SW480 (cell line): ENCODE data around the gene KCNK1.

ENCODE experiments used
- DNase-seq: peaks from one replicate; pipeline ENCODE4 v3.0.0-alpha.2; 2016; ENCODE audit warnings: low spot score

KCNK1 gene

GRCh38 chr1:233613252-233614172, at the start of gene KCNK1:
Gene KCNK1, plus strand, starts transcription at chr1:233614106. Its CDS starts 66 bp downstream, at chr1:233614172.
- DNase-seq, result peak; percentile 65

DNA sequence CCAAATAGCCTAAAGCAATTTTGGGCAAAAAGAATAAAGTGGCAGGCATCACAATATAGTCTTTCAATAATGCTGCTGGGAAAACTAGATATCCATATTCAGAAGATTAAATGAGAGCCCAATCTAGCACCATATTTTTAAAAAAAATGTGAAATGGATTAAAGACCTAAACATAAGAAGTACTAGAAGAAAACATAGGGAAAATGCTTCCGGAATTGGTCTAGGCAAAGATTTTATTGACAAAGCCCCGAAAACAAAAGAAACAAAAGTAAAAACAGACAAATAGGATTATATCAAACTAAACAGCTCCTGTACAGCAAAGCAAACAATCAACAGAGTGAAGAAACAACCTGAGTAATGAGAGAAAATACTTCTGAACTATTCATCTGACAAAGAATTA, 48.6 kb upstream of the KCNK1 start:
- DNase-seq, result no peak

DNA sequence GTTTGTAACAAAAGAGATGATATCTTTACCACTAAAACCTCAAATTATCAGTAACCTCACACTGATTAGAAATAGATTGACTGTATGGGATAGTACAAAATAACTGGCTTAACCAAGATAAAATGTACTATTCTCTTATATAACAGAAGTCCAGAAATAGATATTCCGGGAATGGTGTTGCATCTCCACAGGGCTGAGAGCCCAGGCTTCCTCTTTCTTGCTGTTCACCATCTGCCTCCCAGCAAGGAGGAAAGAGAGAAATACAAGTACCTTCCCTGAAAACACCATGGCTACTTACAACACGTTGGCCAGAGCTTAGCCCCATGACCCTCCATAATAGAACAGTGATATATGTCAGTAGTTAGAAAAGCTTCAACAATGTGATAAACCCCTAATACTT, 47.0 kb upstream of the KCNK1 start:
- no peak for DNase-seq

- DNase-seq, result no peak
These were observed 44.3 kb upstream of the KCNK1 start for GRCh38 chr1:233569636-233570035.

- no peak for DNase-seq
These were observed 43.7 kb upstream of the KCNK1 start for GRCh38 chr1:233570216-233570615.

GRCh38 chr1:233570706-233571105, 43.2 kb upstream of the KCNK1 start:
- DNase-seq, result no peak

DNA sequence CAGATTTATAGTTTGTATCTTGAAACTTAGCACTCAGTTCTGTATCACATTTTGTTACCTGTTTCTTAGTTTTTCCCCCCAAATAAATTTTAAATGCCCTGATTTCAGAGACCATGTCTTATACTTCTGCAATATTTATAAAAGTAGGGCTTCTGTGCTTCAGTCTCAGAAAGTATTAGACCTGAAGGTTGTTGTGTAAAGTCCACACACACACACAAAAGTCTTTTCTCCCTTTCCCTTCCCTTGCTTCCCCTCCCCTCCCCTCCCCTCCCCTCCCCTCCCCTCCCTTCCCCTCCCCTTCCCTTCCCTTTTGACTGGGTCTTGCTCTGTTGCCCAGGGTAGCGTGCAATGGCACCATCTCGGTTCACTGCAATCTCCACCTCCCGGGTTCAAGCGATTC, 41.0 kb upstream of the KCNK1 start:
- DNase-seq, result no peak

GRCh38 chr1:233575450-233575849, 38.5 kb upstream of the KCNK1 start:
- DNase-seq, result no peak

GRCh38 chr1:233582439-233582838, 31.5 kb upstream of the KCNK1 start:
- DNase-seq, result no peak

GRCh38 chr1:233584376-233584775, 29.5 kb upstream of the KCNK1 start:
- DNase-seq, result no peak

DNA sequence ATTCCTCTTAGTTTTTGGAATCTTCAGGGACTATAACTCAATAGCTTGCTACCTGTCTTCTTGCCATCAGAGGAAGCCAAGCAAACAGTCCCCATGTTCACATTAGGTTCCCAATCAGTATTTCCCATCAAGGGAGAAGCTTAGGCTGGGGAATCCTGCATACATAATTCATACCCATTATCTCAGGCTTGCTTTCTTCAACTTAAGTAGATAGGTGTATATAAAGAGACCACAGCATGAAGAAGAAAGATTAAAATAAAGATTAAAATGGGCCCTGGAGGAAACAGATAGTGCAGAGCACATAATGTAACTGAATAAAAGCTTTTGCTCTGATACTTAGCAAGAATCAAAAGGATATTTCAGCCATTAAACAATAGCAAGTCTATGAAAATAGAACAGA, 29.0 kb upstream of the KCNK1 start:
- DNase-seq, result no peak

- DNase-seq, result no peak
These were observed 27.6 kb upstream of the KCNK1 start for GRCh38 chr1:233586301-233586700.

GRCh38 chr1:233587196-233587595, 26.7 kb upstream of the KCNK1 start:
- no peak for DNase-seq

DNA sequence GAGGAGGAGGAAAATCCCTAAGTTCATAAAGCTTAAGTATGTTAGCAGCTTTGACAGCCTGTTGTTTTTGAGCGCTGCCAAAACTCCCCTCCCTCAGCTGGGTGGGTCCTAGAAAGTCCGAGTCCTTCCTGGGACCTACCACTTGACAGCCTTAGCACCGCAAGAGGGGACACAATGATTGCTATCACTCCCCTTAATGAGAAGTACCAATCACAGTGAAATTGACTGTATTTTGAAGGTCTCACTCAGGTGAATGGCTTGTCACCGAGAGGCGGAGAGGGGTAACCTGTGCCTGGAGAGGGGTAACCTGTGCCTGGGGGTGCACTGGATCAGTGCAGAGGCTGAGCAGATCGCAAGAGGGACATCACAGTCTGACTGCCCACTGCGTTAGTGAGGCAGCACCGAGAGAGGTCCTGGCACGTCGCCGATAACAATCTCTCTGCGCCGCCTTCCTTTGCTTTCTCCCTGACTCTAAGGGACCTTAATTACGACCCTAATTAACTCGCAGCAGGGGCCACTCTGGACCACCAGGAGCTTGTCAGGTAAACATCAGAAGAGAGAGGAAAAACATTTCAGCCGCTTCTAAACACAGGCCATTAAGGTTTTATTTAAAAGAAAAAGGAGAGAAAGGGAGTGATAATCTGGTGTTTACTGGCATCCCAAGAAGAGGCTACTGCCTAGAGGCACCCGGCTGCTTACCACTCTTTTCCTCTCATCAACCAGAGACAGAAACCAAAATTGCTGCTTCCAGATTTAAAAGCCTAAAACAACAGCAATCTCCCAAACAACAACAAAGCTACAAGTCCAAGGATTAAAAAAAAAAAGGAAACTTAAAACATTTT, 25.7 kb upstream of the KCNK1 start:
- no peak for DNase-seq

- DNase-seq, result no peak
These were observed 16.4 kb upstream of the KCNK1 start for GRCh38 chr1:233597489-233597901.

- no peak for DNase-seq
These were observed 14.9 kb upstream of the KCNK1 start for GRCh38 chr1:233598891-233599541.

DNA sequence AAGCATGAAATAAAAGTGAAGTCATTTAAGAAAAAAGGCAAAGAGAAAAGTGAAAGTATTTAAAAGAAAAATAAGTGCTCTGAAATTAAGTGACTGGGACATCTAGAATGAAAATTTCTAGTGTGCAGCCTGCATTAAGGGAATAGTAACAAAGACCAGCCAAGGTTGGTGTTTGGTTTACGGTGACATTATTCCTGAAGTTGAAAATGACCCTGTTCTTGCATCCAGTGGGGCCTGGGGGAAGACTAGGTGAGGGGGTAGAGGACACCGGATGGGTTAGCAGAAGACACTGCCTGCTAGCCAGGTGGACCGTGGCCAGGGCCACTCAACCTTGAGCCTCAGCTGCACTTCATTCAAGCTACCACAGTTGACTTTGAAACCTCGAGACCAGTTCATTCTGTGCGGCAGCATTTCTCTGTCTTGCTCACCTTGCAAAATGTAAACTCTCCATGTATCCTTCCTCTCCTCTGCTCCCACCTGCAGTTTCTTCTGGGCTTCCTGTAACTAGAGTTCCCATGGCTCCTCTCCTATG, 14.3 kb upstream of the KCNK1 start:
- no peak for DNase-seq

DNA sequence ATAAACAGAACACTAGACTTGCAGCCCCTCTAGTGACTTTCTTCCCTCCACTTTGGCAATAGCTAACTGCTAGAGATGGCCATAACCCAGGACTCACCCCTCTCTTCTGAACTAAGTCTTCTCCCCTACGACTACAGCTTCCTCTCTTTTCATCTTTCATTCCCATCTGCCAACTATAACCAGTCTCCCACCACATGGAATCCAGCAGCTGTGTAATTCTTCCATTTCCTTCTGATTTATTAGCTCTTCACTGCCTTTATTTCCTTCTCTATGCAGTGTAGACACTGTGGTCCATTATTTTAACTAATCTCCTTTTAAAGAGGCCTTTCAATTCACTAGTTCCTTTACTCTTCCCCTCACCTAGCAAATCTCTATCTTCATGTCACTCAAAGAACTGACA, 13.4 kb upstream of the KCNK1 start:
- no peak for DNase-seq

DNA sequence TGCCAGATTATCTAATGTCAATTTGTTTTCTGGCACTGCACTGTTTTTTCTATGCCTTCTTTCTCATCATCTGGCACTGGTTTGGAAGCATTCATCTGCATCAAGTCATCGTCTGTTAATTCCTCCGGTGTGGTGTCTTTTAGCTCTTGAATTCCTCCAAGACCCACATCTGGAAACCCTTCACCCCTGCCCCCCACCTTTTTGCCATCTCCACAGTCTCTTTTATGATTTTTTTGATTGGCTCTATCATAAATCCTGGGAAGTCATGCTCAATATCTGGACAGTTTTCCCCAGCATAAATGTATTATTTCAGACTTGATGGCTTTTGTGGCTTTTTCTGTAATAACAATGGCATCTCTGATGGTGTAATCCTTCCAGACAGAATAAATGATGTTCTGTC, 10.4 kb upstream of the KCNK1 start:
- no peak for DNase-seq

DNA sequence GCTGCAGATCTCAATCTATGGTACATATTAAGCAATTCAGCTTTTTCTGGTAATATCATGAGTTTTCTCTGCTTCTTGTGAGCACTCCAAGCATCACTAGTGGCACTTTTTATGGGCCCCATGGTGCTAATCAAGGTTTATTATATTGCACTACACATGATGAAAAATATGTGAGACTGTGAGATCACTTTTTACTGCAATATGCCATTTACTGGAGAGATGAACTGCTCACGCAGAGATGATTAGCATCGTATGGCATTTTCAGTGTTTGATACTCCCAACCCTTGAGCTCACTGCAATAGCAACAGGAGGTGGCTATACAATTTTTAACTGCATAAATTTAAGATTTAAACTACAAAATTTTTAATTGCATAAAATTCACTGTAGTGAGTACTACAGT, 8.7 kb upstream of the KCNK1 start:
- DNase-seq, result no peak

DNA sequence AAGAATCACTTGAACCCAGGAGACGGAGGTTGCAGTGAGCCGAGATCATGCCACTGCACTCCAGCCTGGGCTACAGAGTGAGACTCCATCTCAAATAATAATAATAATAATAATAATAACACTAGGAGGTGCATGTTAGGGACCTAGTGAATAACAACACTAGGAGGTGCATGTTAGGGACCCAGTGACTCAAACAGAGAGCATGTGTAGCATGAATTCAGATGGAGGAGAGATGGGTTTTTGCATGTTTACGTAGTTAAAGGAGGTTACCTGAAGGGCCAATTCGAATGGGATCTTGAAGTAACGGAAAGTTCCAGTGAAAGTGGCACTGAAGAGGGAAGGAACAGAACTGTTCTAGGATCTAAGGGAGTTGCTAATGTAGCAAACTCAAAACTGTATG, 7.1 kb upstream of the KCNK1 start:
- no peak for DNase-seq
